Nephron (organoid): ENCODE measurements around the gene CCNB1IP1.

Experiments
- H3K27ac Mint-ChIP-seq, 3 experiments: 2 replicates each; pipeline ENCODE4 v1.8.0; 2020; ENCODE audit warnings: mixed read lengths in 3 of 3, mild to moderate bottlenecking in 2 of 3, moderate library complexity in 1 of 3
- H3K27me3 Mint-ChIP-seq: 2 replicates; pipeline ENCODE4 v1.8.0; 2021; ENCODE audit warnings: low read depth, mild to moderate bottlenecking, moderate library complexity, mixed read lengths
- H3K36me3 Mint-ChIP-seq: 2 replicates; pipeline ENCODE4 v1.8.0; 2020; ENCODE audit warnings: low read depth, mixed read lengths
- H3K4me1 Mint-ChIP-seq: 2 replicates; pipeline ENCODE4 v1.8.0; 2020; ENCODE audit warnings: mixed read lengths
- H3K4me3 Mint-ChIP-seq, 3 experiments: 2 replicates each; pipeline ENCODE4 v1.8.0; 2020; ENCODE audit warnings: mild to moderate bottlenecking in 3 of 3, mixed read lengths in 3 of 3, moderate library complexity in 2 of 3
- H3K9me3 Mint-ChIP-seq: 2 replicates; pipeline ENCODE4 v1.8.0; 2020; ENCODE audit warnings: mixed read lengths
- CTCF ChIP-seq, 3 experiments: fragments of 200-600 bp; sonication (generic); IDR thresholded peaks; one replicate each; pipeline ENCODE4 v1.5.0; 2021; ENCODE audit warnings: antibody characterized with exemption in 3 of 3; ENCODE audit not compliant: unreplicated experiment in 3 of 3

CCNB1IP1 gene, protein sequence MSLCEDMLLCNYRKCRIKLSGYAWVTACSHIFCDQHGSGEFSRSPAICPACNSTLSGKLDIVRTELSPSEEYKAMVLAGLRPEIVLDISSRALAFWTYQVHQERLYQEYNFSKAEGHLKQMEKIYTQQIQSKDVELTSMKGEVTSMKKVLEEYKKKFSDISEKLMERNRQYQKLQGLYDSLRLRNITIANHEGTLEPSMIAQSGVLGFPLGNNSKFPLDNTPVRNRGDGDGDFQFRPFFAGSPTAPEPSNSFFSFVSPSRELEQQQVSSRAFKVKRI

DNA sequence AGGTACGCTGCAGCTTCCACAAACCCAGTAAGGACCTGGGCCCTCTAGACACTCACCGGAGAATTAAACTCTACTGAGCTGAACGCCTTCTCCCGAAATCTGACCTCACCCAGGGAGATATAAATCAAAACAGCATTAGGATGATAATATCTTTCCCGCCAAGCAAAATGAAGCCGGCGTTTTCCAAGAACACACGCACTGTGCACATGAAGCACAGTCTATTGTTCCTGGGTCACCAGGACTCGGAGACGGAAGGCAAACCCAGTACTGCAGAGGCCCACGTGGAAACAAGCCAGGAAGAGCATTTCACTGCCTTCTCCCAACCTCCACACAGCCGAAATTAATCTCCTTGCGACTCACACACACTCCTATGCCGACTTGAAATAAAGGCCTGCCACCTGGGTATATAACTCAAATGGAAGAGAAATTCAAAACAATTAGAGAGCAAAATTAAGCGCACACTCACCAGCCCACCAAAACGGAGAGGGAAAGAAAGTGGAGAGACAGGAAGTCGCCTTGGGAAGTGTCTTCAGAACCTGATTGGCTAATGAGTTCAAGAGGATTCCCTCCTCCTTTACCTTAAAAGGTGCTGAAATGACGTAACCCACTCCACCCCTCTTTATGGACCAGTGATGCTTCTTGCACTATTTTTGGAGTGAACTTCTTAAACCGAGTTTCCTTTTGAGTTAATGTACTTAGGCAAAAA lies at the start of gene CCNB1IP1:
Gene CCNB1IP1 (minus strand): TSS at position 492 of the 706 bp plus-strand sequence. CDS start 16,756 bp downstream, outside the sequence.
- Mint-ChIP-seq H3K27me3 (no peaks in the 10 kb centered on the region), H3K4me3 (peak within 1 kb of the TSS; percentile 90 to 97 (median 95)), H3K36me3 (no peaks in the 10 kb centered on the region), H3K4me1 (peaks cover 31% of the 10 kb centered on the region), H3K27ac (peak within 1 kb of the TSS; percentile 84 to 96 (median 93)), H3K9me3 (no peaks in the 10 kb centered on the region)
- TF ChIP-seq CTCF (IDR thresholded peaks at IDR 0.05; ENCODE audit: unreplicated experiment in 3 of 3) = no peak

DNA sequence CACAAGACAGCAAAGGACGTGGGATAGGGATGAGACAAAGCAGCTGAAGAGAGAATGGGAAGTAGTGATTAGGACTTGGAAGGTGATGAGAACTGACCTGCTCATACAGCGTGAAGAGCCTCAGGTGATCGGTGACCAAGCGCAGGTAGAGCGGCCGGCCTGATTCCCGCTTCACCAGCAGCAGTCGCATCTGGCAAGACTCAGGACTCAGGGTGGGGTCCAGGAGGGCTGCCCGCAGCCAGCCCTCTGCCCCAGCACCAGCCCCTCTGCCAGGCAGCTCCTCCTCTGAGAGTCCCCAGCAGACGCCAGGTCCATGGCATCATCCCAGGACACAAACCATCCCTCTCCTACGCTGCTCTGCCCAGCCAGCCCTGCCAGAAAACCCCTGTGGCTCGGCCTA lies 49.4 kb upstream of the CCNB1IP1 start:
- Mint-ChIP-seq H3K27ac (no peak overlapping the region), H3K4me3 (no peak overlapping the region), H3K27me3 (no peaks in the 10 kb centered on the region), H3K9me3 (no peaks in the 10 kb centered on the region), H3K36me3 (peaks cover 41% of the 10 kb centered on the region), H3K4me1 (no peaks in the 10 kb centered on the region)
- no peak for TF ChIP-seq CTCF (IDR thresholded peaks at IDR 0.05; ENCODE audit: unreplicated experiment in 3 of 3)

DNA sequence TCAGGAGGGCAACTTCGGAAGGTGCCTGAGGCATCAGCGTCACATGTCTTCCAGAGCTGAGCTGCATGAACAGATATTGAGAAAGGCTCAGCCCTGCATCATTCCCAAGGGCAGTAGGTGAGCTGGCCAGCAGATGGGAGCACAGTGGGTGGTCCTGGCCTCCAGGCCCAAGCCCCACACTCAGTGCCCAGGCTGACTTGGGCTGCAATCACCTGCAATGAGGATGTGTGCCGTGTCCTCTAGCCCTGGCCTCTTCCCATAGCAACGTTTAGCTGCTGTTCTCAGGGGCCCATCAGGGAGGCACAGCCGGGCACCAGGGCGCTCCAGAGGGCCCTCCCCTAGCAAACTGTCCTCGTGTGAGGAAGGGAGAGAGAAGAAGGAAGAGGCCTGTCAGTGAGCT lies 48.3 kb upstream of the CCNB1IP1 start:
- no peak overlapping the region for H3K27ac Mint-ChIP-seq
- peaks cover 44% of the 10 kb centered on the region for H3K36me3 Mint-ChIP-seq
- H3K9me3 Mint-ChIP-seq = no peaks in the 10 kb centered on the region
- peaks cover 3% of the 10 kb centered on the region for H3K4me1 Mint-ChIP-seq
- no peak overlapping the region for H3K4me3 Mint-ChIP-seq
- TF ChIP-seq CTCF (IDR thresholded peaks at IDR 0.05; ENCODE audit: unreplicated experiment in 3 of 3) = no peak
- H3K27me3 Mint-ChIP-seq = no peaks in the 10 kb centered on the region

- Mint-ChIP-seq H3K4me1 (peaks cover 8% of the 10 kb centered on the region), H3K27ac (no peak overlapping the region), H3K9me3 (no peaks in the 10 kb centered on the region), H3K36me3 (peaks cover 50% of the 10 kb centered on the region), H3K27me3 (no peaks in the 10 kb centered on the region), H3K4me3 (no peak overlapping the region)
- TF ChIP-seq CTCF (IDR thresholded peaks at IDR 0.05; ENCODE audit: unreplicated experiment in 3 of 3) = no peak
Observed at GRCh38 chr14:20380681-20381080, 47.6 kb upstream of the CCNB1IP1 start.

- TF ChIP-seq CTCF (IDR thresholded peaks at IDR 0.05; ENCODE audit: unreplicated experiment in 3 of 3) = no peak
- peaks cover 8% of the 10 kb centered on the region for H3K4me1 Mint-ChIP-seq
- H3K9me3 Mint-ChIP-seq = no peaks in the 10 kb centered on the region
- H3K27me3 Mint-ChIP-seq = no peaks in the 10 kb centered on the region
- H3K4me3 Mint-ChIP-seq = no peak overlapping the region
- H3K36me3 Mint-ChIP-seq = peaks cover 52% of the 10 kb centered on the region
- H3K27ac Mint-ChIP-seq = no peak overlapping the region
Observed at GRCh38 chr14:20379743-20380142, 46.7 kb upstream of the CCNB1IP1 start.
